Lung microvascular endothelial cell (primary cell): ENCODE measurements around the gene ANXA10. TPM values are rescaled to one million over a fixed set of nuclear protein-coding genes. Genes with fewer than 3 reads are reported as not detected.
A peak's percentile ranks its signal among the peaks of the same experiment; 100 is the strongest.
"Not testable (repeated sequence)": the region's sequence is repeated elsewhere in the genome, so short reads cannot be mapped to it uniquely, and the experiment has no call there.

Source experiments
- DNase-seq, 2 donors: peaks; one replicate each; pipeline versions ENCODE4 v3.0.0 to v3.0.0-alpha.2; 2010; ENCODE audit warnings: low read depth in 2 of 2
- total RNA-seq: library from RNA; depleted of rRNA; stranded (reverse); fragments of >200 nt; gene quantifications from 2 replicates; pipeline ENCODE4 v1.2.1, GENCODE V29; 2014

The ANXA10 gene
- total RNA-seq, 1 donor from 2014 or later: 0.99 TPM

GRCh38 chr4:168118116-168118655 is 25.8 kb downstream of the ANXA10 start:
- no peak for DNase-seq

GRCh38 chr4:168119100-168119499 is 26.8 kb downstream of the ANXA10 start:
- no peak for DNase-seq

GRCh38 chr4:168119890-168120289 is 27.6 kb downstream of the ANXA10 start:
- DNase-seq: no peak

- DNase-seq: no peak
Observed at GRCh38 chr4:168120811-168121210, 28.5 kb downstream of the ANXA10 start.

- peak in 1 of 2 donors; percentile 1 for DNase-seq
Observed at GRCh38 chr4:168124008-168124641, 31.8 kb downstream of the ANXA10 start.

GRCh38 chr4:168126952-168127351 is 34.6 kb downstream of the ANXA10 start:
- DNase-seq: no peak

GRCh38 chr4:168128601-168129000 is 36.3 kb downstream of the ANXA10 start:
- no peak for DNase-seq

- no peak for DNase-seq
Observed at GRCh38 chr4:168129046-168129772, 36.9 kb downstream of the ANXA10 start.

GRCh38 chr4:168129802-168130201 is 37.5 kb downstream of the ANXA10 start:
- DNase-seq: no peak

- no peak for DNase-seq
Observed at GRCh38 chr4:168131196-168131595, 38.9 kb downstream of the ANXA10 start.

- DNase-seq: no peak
Observed at GRCh38 chr4:168134651-168135050, 42.3 kb downstream of the ANXA10 start.

GRCh38 chr4:168135860-168136259 is 43.5 kb downstream of the ANXA10 start:
- not testable (repeated sequence) for DNase-seq

- DNase-seq: not testable (repeated sequence)
Observed at GRCh38 chr4:168137695-168138094, 45.4 kb downstream of the ANXA10 start.

- peak in 1 of 2 donors; percentile 2 for DNase-seq
Observed at GRCh38 chr4:168138143-168138542, 45.8 kb downstream of the ANXA10 start.

GRCh38 chr4:168139336-168139735 is 47.0 kb downstream of the ANXA10 start:
- no peak for DNase-seq

- DNase-seq: no peak
Observed at GRCh38 chr4:168141733-168142132, 49.4 kb downstream of the ANXA10 start.

- no peak for DNase-seq
Observed at GRCh38 chr4:168143601-168144000, 51.3 kb downstream of the ANXA10 start.

GRCh38 chr4:168150420-168151050 is 58.2 kb downstream of the ANXA10 start:
- no peak for DNase-seq

- no peak for DNase-seq
Observed at GRCh38 chr4:168151327-168151726, 59.0 kb downstream of the ANXA10 start.

GRCh38 chr4:168152837-168153500 is 60.6 kb downstream of the ANXA10 start:
- no peak for DNase-seq

- DNase-seq: peak; percentile 78 to 88
Observed at GRCh38 chr4:168153596-168154440, 61.5 kb downstream of the ANXA10 start.
